Kidney epithelial cell (primary cell): ENCODE results near the gene RERE. TPM values are rescaled to one million over a fixed set of nuclear protein-coding genes. Genes with fewer than 3 reads are reported as not detected.

Source experiments
- DNase-seq: peaks from one replicate; pipeline ENCODE4 v3.0.0-alpha.2; 2010; ENCODE audit warnings: low read depth
- H3K27me3 ChIP-seq: 2 replicates; pipeline ENCODE4 v1.6.0; 2011; ENCODE audit warnings: low read length; ENCODE audit not compliant: control insufficient read depth, insufficient read depth
- H3K36me3 ChIP-seq: 2 replicates; pipeline ENCODE4 v1.5.1; 2011; ENCODE audit warnings: low read length; ENCODE audit not compliant: control insufficient read depth, insufficient read depth
- H3K4me3 ChIP-seq: 2 replicates; pipeline ENCODE4 v1.5.1; 2011; ENCODE audit warnings: low read depth, mild to moderate bottlenecking, control low read depth, low read length
- total RNA-seq: library from RNA; depleted of rRNA; stranded (reverse); fragments of >200 nt; gene quantifications from 2 replicates; pipeline ENCODE4 v1.2.3, GENCODE V29; 2015
- TF ChIP-seq, protein P1 (sequence below): IDR thresholded peaks from 2 replicates; pipeline ENCODE4 v1.5.1; 2011; ENCODE audit warnings: mild to moderate bottlenecking, moderate library complexity, low read length, control low read depth, inconsistent platforms; ENCODE audit not compliant: insufficient read depth, poor library complexity, severe bottlenecking

RERE gene
- total RNA-seq, 1 donor from 2014 or later: 47.5 TPM

DNA sequence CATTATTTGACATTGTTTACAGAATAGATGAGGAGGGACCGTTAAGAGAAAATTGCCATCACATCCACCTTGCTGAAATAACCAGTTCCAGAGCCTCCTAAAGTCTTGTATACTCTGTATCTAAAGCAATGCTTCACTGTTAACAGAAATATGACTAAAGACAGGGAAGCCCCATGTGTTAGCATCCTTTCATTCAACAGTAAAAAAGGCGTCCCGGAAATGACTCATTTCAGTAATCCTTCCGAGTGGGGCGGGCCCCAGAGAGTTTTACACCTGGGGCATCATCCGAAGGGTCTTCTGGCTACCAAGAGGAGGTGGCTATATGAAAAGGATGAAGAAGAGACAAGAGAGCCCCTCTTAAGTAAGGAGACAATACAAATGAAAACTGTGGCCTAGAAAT, 272.4 kb downstream of the RERE start:
- no peak for DNase-seq
- TF ChIP-seq, protein P1, sequence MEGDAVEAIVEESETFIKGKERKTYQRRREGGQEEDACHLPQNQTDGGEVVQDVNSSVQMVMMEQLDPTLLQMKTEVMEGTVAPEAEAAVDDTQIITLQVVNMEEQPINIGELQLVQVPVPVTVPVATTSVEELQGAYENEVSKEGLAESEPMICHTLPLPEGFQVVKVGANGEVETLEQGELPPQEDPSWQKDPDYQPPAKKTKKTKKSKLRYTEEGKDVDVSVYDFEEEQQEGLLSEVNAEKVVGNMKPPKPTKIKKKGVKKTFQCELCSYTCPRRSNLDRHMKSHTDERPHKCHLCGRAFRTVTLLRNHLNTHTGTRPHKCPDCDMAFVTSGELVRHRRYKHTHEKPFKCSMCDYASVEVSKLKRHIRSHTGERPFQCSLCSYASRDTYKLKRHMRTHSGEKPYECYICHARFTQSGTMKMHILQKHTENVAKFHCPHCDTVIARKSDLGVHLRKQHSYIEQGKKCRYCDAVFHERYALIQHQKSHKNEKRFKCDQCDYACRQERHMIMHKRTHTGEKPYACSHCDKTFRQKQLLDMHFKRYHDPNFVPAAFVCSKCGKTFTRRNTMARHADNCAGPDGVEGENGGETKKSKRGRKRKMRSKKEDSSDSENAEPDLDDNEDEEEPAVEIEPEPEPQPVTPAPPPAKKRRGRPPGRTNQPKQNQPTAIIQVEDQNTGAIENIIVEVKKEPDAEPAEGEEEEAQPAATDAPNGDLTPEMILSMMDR: no peak
- Histone ChIP-seq H3K27me3 (no peaks in the 10 kb centered on the region), H3K4me3 (no peak overlapping the region), H3K36me3 (no peaks in the 10 kb centered on the region)

DNA sequence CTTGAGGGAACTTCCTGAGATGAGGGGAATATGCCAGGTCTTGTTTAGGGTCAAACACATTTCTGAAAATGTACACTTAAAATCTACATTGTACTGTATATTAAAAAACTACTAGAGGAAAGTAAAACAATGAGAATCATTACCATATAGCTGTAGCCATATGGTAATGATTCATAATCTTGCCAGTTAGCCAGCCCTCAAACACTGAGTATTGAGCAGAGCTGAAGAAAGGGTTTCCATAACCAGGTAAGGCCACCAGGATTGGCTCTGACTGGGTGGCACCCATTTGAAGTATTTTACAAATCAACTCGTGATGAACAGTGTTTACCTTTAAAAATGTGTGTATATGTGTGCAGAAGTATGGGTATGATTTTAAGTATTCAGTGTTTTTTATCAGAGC, 272.8 kb downstream of the RERE start:
- H3K36me3 ChIP-seq: no peaks in the 10 kb centered on the region
- no peak for DNase-seq
- TF ChIP-seq, protein P1: no peak
- no peaks in the 10 kb centered on the region for H3K27me3 ChIP-seq
- no peak overlapping the region for H3K4me3 ChIP-seq

DNA sequence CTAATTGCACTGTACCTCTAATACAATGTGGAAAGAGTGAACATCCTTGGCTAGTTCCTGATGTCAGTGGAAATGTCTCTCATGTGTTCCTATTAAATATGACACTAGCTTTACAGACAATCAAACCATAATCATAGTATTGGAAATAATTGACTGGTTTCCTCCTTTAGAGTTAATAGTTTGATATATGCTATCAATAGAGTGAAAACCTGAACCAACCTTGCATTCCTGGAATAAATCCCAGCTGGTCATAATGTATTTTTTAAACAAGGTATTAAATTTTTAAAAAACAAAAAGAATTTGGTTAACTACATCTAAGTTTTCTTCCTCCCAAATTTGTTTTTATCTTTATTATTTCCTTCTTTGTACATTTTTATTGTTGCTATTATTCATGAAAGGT, 273.5 kb downstream of the RERE start:
- no peak for DNase-seq

DNA sequence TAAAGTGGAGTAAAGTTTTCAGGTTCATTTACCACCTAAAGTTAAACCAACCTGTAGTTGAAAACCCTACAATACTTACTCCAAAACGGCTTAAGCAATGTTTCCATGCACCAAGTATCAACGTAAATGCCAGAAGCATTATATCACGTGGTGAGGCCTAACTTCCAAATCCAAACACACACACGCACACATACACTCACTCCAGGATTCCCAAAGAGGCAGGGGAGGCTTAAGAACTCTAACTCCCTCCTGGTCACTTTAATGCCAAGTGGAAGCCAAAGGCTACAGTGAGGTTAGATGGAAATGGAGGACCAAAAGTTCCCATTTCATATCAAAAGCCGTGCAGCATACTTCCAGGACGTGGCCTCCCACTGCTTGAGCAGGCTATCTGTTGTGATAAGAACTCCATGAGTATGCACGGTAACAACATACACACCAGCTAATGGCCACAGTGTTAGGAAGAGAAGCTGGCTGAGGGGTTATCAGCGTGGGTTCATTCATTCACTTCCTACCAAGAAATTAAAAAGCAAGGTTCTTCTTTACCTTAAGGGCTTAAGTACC, 275.4 kb downstream of the RERE start:
- Histone ChIP-seq H3K36me3 (no peaks in the 10 kb centered on the region), H3K4me3 (no peak overlapping the region), H3K27me3 (no peaks in the 10 kb centered on the region)
- DNase-seq: no peak
- TF ChIP-seq, protein P1: no peak

More for the DNA sequence above, 273.5 kb downstream of the RERE start:
- no peaks in the 10 kb centered on the region for H3K36me3 ChIP-seq
- no peak overlapping the region for H3K4me3 ChIP-seq
- TF ChIP-seq, protein P1: no peak
- H3K27me3 ChIP-seq: no peaks in the 10 kb centered on the region

DNA sequence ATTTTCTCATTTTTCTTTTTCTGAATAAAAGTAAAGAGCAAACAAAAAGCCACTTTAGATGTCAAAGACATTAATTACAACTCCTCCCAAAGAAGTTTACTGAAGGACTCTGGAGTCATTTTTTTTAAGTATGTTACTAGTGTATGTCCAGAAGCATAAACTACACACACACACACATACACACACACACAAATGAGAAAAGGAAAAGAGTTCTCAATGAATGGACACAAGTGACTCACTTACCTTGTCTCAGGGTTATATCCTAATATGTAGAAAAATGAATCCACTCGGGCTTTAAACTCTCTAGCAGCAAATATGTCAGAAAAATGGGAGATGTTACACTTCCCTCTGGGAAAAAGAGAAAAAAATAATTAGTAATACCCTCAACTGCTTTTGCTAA, 276.5 kb downstream of the RERE start:
- DNase-seq: no peak
- Histone ChIP-seq H3K27me3 (no peaks in the 10 kb centered on the region), H3K4me3 (no peak overlapping the region), H3K36me3 (no peaks in the 10 kb centered on the region)
- TF ChIP-seq, protein P1: no peak

DNA sequence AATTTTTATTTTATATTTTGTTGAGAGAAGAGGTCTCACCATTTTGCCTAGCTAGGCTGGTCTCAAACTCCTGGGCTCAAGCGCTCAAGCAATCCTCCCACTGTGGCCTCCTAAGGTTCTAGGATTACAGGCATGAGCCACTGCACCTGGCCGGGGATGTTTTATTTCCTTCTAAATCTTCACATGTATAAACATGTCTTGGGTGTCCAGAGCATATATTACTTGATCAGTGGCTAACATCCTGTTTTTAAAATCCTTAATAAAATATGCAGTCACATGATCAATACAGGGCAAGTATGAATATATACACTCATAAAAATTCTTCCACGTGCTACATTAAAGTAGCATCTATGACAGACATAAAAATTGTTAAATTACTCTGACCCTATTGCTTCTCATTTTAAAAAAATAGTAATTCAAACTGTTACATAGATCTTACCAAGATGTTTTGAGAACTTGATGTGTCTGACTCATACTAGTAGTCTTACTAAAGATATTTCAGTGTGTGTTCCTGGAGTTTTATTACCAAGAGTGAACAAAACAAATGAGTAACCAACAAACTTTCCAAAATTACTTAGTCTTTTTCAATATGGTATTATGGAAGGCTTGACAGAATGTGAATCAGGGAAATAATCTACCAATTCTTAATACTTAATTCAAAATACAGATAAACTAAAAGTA, 277.0 kb downstream of the RERE start:
- DNase-seq: peak; percentile 42
- no peaks in the 10 kb centered on the region for H3K27me3 ChIP-seq
- no peaks in the 10 kb centered on the region for H3K36me3 ChIP-seq
- TF ChIP-seq, protein P1: no peak
- no peak overlapping the region for H3K4me3 ChIP-seq
